Lung microvascular endothelial cell (primary cell): Measurements from ENCODE around the gene TRPM1. TPM values are rescaled to one million over a fixed set of nuclear protein-coding genes. Genes with fewer than 3 reads are reported as not detected.

Experiments used
- DNase-seq, 2 donors: peaks; one replicate each; pipeline versions ENCODE4 v3.0.0 to v3.0.0-alpha.2; 2010; ENCODE audit warnings: low read depth in 2 of 2
- total RNA-seq: library from RNA; depleted of rRNA; stranded (reverse); fragments of >200 nt; gene quantifications from 2 replicates; pipeline ENCODE4 v1.2.1, GENCODE V29; 2014

TRPM1 gene
- total RNA-seq, 1 donor from 2014 or later = 0.20 TPM

DNA sequence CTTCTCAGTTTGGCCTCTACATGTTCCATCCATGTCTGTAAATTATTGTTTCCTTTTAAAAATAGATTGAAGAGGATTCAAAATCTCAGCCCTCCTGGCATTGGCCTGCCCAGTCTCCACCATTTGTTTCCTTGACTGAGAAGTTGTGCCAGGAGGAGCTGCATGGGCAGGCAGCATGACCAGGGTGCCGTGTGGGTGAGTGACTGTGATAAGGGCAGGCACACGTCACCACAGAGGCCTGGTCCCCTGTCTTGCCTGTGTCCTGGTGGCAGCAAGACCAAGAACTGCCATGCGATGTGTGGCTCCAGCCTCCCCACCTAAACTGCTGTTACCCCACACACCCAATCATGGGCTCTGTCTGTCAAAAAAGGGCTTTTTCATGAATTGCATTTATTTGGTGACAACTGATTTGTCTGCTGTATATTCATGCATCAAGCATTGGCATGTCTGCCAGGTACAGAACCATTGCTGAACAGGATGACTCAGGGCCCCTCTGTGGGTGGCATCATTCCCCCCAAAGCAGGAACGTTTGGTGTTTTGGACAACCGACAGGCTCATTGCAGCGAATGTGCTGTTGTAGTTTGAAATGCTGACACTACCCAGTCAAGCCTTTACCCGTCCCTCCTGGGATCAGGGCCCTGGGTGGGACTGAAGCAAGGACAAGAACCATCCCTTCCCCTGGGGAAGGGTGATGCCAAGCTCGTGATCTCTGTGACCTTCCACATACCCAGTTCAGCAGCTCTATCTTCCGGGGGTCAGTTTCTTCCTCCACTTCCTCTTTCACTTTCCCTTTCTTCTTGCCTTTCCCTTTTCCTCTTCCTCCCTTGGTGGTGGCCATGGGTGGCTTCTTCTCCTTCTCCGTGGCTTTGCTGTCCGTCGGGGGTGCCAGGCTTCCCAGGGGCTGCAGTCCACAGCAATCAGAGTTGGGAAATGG, 51.6 kb downstream of the TRPM1 start:
- no peak for DNase-seq

DNA sequence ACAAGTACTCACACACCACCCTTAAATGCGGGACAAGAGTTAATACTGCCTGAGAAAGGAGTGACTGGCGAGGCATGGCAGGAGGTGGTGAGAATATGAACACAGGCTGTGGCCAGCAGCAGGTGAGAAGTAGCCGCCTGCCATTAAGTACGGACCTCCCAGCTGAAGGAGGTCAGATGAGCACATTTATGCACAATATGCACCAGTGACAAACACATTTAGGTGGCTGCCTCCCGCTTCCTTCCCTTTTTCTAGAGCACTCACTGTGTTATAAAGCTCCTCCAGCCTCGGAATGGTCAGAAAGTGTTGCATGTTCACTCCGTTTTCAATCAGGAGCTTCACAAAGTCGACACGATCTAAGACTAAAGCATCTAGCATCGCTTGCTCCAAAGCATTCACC, 52.4 kb downstream of the TRPM1 start:
- DNase-seq = no peak

DNA sequence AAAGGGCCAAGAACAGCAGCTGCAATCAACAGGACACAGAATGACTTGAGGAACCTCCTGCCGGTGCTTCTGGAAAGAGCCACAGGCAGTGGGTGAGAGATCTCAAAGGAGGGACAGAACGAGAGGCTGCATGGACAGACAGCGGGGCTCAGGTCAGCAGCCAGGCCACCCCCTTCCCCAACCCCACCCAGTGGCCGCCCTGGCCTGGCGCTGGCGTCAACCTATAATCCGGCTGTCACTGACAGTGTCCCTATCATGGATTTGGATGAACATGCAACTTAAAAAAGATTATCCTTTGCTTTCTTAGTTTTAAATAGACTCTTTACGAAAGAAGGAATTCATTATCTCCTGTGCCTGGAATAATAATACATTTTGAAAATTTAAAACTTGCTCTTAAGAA, 54.1 kb downstream of the TRPM1 start:
- DNase-seq = no peak

DNA sequence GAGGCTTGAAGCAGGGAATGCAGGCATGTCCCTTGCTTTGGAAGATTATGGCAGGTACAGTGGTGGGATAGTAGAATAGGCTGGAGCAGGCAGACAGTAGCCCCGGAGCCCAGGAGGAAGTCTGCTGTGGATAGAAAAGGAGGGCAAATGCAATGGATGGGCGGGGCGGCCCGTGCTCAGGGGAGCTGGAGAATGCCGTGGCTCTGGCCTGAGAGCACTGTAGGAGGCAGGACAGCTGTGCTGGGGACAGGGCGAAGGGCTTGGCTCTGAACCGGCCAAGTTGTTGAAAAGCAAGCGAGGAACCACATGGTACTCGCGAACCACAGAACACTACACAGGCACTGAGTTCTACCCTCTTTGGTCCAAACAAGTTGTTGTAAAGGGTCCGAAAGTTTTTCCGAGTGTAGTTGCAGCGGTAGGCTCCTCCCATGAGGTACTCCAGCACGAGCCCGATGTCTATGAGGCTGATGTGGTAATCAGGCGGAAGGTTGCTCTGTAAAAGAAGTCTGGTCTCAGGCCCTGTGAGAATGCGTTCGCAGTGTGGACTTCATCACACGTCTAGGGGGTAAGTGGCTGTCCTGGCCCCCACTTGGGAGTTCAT, 54.7 kb downstream of the TRPM1 start:
- DNase-seq = no peak

DNA sequence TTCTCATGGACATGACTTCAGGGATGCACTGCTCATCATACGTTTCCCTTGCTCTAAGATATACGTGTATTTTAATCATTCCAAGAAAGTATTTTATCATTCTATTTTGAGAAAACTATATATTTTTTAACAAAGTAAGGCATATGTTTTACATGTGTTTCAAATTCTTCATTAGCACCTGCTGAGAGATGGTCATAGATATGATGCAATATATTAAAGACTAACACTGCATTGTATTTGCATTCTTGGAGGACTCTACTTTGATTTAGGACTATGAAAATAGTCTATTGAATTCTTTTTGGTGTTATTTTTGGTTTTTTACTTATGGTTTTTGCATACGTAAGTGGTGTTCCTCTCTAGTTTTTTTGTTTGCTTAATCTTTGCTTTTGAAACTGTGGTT, 55.9 kb downstream of the TRPM1 start:
- DNase-seq = no peak

DNA sequence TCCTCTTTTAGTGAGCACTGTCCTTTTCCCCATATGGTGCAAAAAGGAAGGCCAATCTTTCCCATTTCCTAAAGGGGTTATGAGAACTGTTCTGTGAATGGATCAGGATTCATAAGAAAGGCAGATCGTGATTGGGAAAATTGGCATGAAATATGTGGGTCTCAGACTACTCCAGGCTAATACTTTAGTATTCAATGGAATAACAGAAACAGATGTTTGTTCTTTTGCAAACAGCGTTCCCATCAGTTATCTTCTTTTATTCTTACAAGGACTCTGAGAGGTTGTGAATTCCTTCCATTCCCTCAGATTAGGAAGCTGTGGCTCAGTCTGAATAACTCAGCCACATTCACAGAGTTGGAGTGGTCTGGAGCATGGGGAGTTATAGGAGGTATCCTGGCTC, 58.8 kb downstream of the TRPM1 start:
- DNase-seq = no peak

DNA sequence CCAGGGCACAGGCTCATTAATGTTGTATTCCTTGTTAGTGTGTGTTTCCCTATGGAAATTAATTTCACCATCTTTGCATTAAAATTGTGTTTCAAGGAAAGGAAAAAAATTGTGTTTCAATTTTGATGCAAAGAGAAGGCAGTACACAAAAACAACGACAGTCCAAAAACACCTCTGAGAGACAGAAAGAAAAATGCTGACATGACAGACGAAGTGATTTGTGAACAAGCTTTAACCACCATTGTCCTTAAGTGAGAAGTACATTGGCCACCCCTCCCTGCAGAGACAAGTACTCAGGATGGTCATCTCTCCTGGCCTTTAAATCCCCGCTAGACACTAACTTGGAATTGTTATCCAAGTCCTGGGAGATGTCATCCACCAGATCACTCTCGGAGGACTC, 59.9 kb downstream of the TRPM1 start:
- no peak for DNase-seq

DNA sequence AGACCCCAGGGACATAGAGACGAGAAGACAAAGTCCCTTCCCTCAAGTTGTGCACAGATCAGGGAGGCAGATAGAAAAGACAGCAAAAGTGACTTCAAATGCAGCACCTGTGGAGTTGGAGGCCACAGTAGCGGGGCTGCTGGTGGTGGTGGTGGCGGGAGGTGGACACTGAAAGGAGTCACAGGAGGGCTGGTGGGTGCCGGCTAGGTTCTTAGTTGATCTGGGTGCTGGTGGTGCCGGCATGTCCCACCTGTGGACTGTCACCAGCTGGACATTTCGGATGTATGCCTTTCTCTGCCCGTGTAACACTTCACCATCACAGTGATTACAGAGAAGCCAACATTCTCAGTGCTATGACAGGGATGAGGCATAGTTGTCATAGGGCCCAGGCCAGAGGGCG, 60.9 kb downstream of the TRPM1 start:
- DNase-seq = no peak

DNA sequence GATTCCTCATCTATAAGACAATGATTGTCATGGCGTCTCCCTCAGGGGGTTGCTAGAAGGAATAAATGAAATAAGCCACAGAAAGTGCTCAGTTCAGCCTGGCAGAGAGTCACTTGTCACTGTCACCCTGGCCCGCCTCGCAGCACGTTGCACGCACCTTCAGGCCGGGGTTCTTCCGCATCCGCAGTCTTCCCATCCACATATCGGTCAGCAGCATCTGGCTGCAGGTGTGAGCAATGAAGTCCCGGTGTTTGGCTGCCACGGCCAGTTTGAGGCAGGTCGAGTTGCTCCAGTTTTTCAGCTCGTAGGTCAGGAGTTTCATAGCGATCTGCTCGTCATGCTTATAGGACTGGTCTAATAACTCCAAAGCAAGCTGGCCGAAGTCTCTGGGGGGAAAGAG, 61.6 kb downstream of the TRPM1 start:
- no peak for DNase-seq

DNA sequence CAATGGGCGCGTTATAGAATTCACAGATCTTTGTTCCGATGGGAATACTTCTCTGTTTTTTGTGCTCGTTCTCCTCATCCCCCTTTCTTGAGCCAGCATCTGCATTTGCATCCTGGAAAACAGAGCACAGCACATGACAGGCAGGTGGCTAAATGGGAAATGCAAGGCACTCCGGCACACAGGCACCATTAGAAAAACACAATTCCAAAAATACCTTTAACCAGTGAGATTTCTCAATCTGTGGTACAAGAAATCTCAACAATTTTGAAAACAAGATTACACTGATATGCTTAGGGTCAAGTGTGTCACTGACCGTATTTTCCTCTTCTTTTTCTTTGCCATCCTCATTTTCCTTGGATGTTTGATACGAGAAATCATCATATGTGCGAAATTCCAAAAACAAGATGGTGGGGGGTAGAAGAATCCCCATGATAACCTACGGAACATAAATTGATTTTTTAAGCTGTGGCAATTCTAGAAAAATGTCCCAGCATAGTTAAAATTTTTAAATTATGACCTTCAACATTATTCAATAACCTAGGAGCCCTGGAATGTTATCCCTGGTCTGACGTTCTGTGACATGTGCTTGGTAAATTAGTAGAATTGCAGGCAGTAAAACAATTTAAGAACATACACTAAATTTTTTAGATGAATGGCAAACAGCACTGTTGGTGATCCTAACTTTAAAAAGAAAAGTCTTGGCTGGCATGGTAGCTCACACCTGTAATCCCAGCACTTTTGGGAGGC, 63.6 kb downstream of the TRPM1 start:
- DNase-seq = no peak

DNA sequence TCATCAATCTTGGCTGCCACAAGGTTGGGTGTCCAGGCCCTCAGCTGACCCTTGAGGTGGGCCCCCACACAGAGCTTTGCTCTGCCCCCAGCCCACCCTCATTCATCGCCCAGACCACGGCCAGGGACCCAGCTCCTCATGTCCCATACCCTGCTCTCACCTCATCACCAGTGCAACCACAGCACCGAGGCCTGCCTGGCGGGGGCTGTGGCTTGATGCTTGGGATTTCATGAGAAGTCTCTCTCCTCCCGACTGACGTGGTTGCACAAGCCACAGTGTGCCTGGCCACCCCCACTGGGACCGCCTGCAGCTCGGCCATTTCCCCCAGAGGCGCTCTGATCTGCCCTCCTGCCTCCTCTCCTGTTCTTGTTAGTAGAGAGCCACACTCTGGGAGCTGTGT, 64.7 kb downstream of the TRPM1 start:
- DNase-seq = no peak

DNA sequence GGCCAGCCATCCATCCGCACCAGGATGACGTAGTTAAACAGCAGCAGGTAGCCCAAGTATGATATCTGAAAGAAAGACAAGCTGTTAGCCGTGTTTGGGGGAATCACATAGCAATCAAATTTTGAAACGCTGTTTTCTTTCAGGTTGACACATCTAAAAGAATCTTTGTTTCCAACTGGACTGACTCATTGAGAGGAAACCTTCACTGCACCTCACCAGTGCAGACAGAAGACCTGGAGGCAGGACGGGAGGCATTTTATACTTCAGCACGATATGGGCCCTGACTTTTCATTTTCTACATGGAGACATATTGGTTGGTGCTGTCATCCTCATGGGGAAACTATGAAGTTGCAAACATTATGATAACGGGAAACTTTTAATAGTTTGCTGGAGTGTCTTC, 65.9 kb downstream of the TRPM1 start:
- no peak for DNase-seq

DNA sequence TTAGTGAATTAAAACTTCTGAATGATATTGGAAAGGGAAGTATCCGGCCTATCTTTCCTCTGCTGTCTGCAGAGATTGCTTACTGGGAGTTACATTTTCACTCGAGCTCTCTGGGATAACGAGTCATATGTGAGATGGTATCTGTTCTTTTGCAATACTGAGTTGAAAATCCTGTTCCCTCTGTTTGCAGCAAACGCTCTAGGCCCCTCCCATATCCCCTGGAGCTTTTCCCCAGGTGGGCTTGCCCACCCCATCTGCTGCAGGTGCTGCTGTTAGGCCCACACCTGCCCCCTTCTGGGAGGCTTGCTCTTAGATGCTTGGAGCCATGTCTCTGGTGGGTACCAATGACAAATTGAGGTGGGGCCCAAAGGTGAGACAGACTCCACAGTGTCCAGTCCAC, 67.4 kb downstream of the TRPM1 start:
- DNase-seq = no peak

DNA sequence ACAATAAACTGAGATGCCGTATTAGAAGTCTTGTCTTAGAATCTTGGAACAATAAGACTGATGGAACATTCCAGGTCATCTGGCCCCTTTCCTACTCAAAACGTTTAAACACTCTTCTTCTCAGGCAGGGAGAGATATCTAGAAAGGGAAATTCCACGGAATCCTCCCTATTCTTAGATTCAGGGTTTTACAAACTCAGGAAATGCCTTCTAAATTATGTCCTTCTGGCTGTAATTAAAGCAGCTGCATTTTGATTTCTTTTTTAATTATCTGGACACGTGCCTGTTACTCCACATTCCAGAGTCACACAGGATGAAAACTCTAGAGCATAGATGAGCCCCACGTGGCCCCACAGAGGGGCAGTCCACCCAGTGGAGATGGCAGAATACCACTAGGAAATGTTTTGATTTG, 68.6 kb downstream of the TRPM1 start:
- DNase-seq = peak in 1 of 2 donors; percentile 85

DNA sequence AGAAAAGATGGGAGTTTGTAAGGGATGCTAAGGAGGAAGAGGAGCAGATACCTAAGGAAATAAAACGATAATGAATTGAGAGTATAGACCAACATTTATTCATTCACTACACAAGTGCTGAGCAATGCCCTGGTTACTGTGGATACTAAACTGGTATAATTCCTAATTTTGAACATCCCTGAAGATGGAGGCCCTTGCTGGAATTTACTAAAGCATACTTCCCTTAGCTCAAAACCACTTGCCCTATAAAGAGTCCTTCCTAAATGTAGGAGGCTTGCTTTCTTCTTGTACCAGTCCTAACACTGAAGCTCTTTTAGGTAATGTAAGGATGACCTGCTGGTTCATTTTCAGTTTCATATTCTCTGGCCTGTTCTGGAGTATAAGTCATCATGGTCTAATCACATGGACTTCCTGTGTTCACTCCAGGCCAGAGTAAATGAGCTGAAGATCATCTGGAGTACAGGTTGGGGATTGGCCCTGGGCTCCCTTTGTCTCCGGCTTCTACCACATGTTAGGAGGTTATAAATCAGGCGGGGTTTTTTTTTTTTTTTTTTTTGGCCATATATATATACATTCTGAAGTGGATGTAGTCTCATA, 70.0 kb downstream of the TRPM1 start:
- peak; percentile 62 to 90 for DNase-seq

DNA sequence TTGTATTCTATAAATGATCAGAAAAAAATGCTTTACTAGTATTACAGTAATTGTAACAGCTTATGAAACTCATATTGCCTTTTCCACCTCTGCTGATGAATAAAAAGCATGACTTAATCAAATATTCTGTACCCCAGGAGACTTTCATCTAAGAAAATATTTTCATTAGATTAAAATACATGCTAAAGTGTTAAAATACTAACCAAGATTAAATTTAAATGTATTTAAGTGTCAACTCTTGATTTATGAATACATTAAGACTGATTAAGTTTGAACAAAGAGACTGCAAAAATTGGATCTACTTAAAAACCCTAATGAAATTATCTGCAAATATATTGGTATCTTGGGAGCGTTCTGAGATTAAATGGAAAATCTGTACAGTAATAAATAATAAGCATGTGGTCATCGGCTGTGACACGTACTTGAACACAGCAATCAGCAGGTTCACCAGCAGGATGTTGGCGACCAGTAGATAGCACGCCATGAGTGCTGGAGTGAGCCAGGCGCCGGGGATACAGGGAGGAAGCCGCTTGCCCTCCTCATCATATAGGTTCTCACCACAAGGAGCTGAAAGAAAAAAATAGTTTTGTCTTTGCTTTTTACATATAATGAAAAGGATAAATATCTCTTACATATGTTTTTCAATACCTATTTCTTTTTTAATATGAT, 73.5 kb downstream of the TRPM1 start:
- DNase-seq = no peak

DNA sequence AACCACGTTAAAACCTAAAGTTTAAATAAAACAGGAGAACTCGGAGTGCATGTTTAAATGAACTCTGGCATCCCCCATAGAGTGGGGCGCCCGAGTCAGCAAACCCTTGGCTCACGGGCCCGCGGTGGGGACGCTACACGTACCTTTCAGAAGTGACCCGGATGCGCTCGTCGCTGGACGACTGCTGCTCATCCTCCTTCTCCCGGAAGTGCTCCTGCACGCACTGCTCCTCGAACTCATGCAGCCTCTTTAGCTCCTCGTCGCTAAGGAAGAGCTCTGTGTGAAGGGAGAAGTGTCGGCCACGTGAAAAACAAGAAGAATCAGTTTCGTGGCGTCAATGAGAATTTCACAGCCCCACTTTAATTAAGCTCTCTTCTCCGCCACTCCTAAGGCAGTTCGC, 75.5 kb downstream of the TRPM1 start:
- no peak for DNase-seq

DNA sequence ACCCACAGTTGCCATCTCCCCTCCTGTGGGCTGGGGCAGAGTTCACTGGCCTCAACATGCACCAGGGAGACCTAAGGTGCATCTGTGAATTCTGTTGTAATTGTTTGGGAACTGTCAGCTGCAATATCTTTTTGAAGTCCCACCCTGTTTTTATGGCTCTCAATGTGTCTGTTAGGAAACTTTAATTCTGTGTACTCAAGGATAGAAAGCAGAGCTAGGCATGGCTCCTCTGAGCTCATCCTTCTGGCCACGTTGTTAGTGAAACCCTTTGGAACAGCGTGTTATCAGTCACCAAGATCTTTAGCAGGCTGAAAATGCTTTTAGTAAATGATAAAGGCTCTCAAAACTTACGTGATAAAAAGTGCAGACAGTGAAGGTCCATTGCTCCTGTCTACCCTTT, 76.5 kb downstream of the TRPM1 start:
- DNase-seq = peak in 1 of 2 donors; percentile 16

DNA sequence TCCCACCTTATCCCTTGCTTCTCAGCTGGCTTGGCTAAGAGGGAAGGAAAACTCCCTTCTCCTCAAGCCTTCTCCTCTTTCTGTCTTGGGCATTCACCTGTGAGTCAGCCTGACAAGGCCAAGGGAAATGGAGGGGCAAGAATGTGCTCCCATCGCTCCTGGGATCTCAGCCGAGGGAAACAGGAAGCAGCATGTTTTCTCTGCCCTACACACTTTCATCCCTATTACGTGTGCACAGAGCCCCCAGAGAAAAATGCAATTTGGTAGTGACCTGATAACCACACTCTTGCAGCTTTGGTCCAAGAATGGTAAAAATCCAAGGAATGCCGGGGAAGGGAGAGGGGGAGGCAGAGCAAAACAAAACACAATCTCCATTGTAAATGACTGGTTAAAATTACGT, 77.2 kb downstream of the TRPM1 start:
- peak; percentile 69 to 96 for DNase-seq

DNA sequence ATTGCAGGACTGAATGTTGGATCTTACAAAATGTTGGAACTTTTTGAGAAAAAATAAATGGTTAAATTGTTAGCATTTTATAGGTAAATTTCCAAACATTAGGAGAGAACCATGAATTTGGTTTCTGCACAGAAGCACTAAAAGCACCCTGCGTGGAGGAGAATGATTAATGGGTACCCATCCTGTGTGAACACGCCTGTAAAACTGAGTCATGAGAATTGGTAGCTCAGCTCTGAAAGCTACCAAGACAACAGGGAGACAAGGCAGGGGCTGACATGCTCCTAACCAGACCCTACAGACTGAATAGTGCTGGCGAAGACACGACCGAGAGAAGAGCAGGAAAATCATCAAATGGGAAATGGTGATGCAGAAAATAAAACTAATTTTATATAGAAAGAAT, 77.7 kb downstream of the TRPM1 start:
- peak in 1 of 2 donors; percentile 41 for DNase-seq

DNA sequence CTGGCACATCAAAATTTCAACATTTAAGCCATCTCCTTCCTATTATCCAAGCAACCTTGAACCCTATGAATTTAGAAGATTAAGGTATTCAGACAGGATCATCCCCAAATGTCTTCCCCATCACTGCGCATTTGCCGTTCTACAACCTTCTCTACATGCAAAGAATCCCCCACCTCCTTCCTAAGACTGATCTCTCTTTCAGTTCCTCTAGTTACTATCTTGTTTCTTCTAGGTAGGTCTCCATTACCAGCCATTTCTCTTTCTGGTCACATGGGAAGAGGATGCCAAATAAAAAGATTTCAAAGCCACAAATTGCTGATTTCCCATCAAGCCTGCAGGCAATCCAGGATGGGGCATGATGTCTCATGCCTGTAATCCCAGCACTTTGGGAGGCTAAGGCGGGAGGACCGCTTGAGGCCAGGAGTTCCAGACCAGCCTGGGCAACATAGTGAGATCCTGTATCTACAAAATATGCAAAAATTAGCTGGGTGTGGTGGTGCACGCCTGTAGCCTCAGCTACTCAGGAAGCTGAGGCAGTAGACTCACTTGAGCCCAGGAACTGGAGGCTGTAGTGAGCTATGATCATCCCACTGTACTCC, 80.4 kb downstream of the TRPM1 start:
- no peak for DNase-seq
